IMR-90 (cell line): ENCODE results near the gene ZW10. TPM values are rescaled to one million over a fixed set of nuclear protein-coding genes. Genes with fewer than 3 reads are reported as not detected.

Experiments
- ATAC-seq: fragments of 200-7000 bp; cut with Tn5 transposase; 2 replicates; pipeline ENCODE4 v1.9.1; 2020; ENCODE audit warnings: low read depth, mild to moderate bottlenecking, moderate library complexity
- BruUV-seq: library from RNA; stranded (reverse); fragments of 400-500 nt; replicated peaks from 2 replicates; lab custom pipeline; 2021; lab: Mats Ljungman, UMichigan
- CTCF ChIA-PET: fragments of 300-600 bp; formaldehyde crosslinking; extraction: SDS; loops from one replicate; lab custom pipeline; 2021; ENCODE audit warnings: antibody characterized with exemption; lab: Yijun Ruan, JAX
- POLR2A ChIA-PET: fragments of 300-600 bp; sonication (Branson Sonifier 250); formaldehyde crosslinking; loops from one replicate; lab custom pipeline; 2022; ENCODE audit warnings: antibody characterized with exemption; ENCODE audit not compliant: unreplicated experiment; lab: Charles Lee
- DNase-seq: peaks from one replicate; pipeline ENCODE4 v3.0.0; 2013
- H2AFZ ChIP-seq: replicated peaks from 2 replicates; pipeline ENCODE3; 2013; ENCODE audit warnings: low read length, mild to moderate bottlenecking; ENCODE audit not compliant: poor library complexity
- H2AK5ac ChIP-seq: 2 replicates; pipeline ENCODE4 v1.6.1; 2013; ENCODE audit warnings: low read depth, low read length, inconsistent platforms
- H2AK9ac ChIP-seq: replicated peaks from 2 replicates; pipeline ENCODE3; 2013; ENCODE audit warnings: mild to moderate bottlenecking, low read depth, low read length, moderate library complexity; ENCODE audit not compliant: poor library complexity
- H2BK120ac ChIP-seq: 2 replicates; pipeline ENCODE4 v1.6.1; 2013; ENCODE audit warnings: low read depth, low read length, inconsistent platforms
- H2BK15ac ChIP-seq: 3 replicates; pipeline ENCODE4 v1.6.1; 2013; ENCODE audit warnings: low read depth, low read length, inconsistent platforms
- H2BK20ac ChIP-seq: 2 replicates; pipeline ENCODE4 v1.6.1; 2013; ENCODE audit warnings: low read depth, mild to moderate bottlenecking, inconsistent platforms, low read length, moderate library complexity
- H2BK5ac ChIP-seq: 2 replicates; pipeline ENCODE4 v1.6.1; 2013; ENCODE audit warnings: mild to moderate bottlenecking, low read depth, low read length, inconsistent platforms; ENCODE audit not compliant: poor library complexity, severe bottlenecking
- H3K14ac ChIP-seq: replicated peaks from 2 replicates; pipeline ENCODE4 v1.6.1; 2013; ENCODE audit warnings: low read depth, low read length, inconsistent platforms
- H3K18ac ChIP-seq: 2 replicates; pipeline ENCODE4 v1.6.1; 2013; ENCODE audit warnings: low read depth, low read length, control low read depth
- H3K23ac ChIP-seq: 2 replicates; pipeline ENCODE4 v1.6.1; 2013; ENCODE audit warnings: low read depth, low read length, inconsistent platforms
- H3K27ac ChIP-seq: 2 replicates; pipeline ENCODE4 v1.5.1; 2013; ENCODE audit warnings: mild to moderate bottlenecking, control low read depth, low read length; ENCODE audit not compliant: insufficient read depth
- H3K27me3 ChIP-seq: 2 replicates; pipeline ENCODE4 v1.6.1; 2013; ENCODE audit warnings: low read length; ENCODE audit not compliant: control insufficient read depth, insufficient read depth
- H3K36me3 ChIP-seq: 2 replicates; pipeline ENCODE4 v1.6.1; 2013; ENCODE audit warnings: low read length, mixed read lengths; ENCODE audit not compliant: control insufficient read depth, insufficient read depth
- H3K4ac ChIP-seq: 2 replicates; pipeline ENCODE4 v1.6.1; 2013; ENCODE audit warnings: low read depth, low read length, inconsistent platforms
- H3K4me1 ChIP-seq: 2 replicates; pipeline ENCODE4 v1.6.1; 2013; ENCODE audit warnings: low read length, mixed read lengths; ENCODE audit not compliant: control insufficient read depth, insufficient read depth
- H3K4me2 ChIP-seq: 2 replicates; pipeline ENCODE4 v1.6.1; 2013; ENCODE audit warnings: low read depth, mild to moderate bottlenecking, control low read depth, low read length, moderate library complexity
- H3K4me3 ChIP-seq: 2 replicates; pipeline ENCODE4 v1.5.1; 2013; ENCODE audit warnings: low read depth, mild to moderate bottlenecking, control low read depth, low read length, moderate library complexity; ENCODE audit not compliant: insufficient read depth
- H3K56ac ChIP-seq: 2 replicates; pipeline ENCODE4 v1.6.1; 2013; ENCODE audit warnings: low read length, inconsistent platforms; ENCODE audit not compliant: insufficient read depth; ENCODE audit errors: extremely low read depth
- H3K79me1 ChIP-seq, 2 experiments: 2 replicates each; pipeline ENCODE4 v1.6.1; 2013; ENCODE audit warnings: low read length in 2 of 2, inconsistent platforms in 1 of 2, low read depth in 1 of 2
- H3K9ac ChIP-seq: 2 replicates; pipeline ENCODE4 v1.6.1; 2013; ENCODE audit warnings: low read depth, low read length, control low read depth
- H3K9me1 ChIP-seq: 2 replicates; pipeline ENCODE4 v1.6.1; 2013; ENCODE audit warnings: low read length, inconsistent platforms; ENCODE audit not compliant: insufficient read depth
- H3K9me3 ChIP-seq: 2 replicates; pipeline ENCODE4 v1.6.1; 2013; ENCODE audit warnings: low read length; ENCODE audit not compliant: control insufficient read depth, insufficient read depth
- H4K20me1 ChIP-seq: 2 replicates; pipeline ENCODE4 v1.6.1; 2013; ENCODE audit warnings: low read length, inconsistent platforms; ENCODE audit not compliant: insufficient read depth
- H4K5ac ChIP-seq: 2 replicates; pipeline ENCODE4 v1.6.1; 2013; ENCODE audit warnings: mild to moderate bottlenecking, low read depth, low read length, control low read depth
- H4K8ac ChIP-seq, 2 experiments: 2 replicates each; pipeline ENCODE4 v1.6.1; 2013; ENCODE audit warnings: low read depth in 2 of 2, low read length in 2 of 2, control low read depth in 1 of 2, inconsistent platforms in 1 of 2
- H4K91ac ChIP-seq: 2 replicates; pipeline ENCODE4 v1.6.1; 2013; ENCODE audit warnings: low read depth, low read length, inconsistent platforms; ENCODE audit not compliant: insufficient read depth
- BHLHE40 ChIP-seq: fragments of 150-350 bp; IDR thresholded peaks from 2 replicates; pipeline ENCODE4 v1.6.1; 2016; ENCODE audit warnings: mild to moderate bottlenecking, low read depth, low read length
- CEBPB ChIP-seq: IDR thresholded peaks from 2 replicates; pipeline ENCODE4 v1.6.1; 2012; ENCODE audit warnings: low read depth, low read length, improper control_type of control experiment
- CHD1 ChIP-seq: IDR thresholded peaks from 2 replicates; pipeline ENCODE4 v1.6.1; 2012; ENCODE audit warnings: low read depth, low read length, improper control_type of control experiment
- CTCF ChIP-seq: conservative IDR thresholded peaks from 2 replicates; pipeline ENCODE4 v1.5.1; 2012; ENCODE audit warnings: mild to moderate bottlenecking, low read depth, low read length, improper control_type of control experiment
- FOS ChIP-seq: fragments of 150-350 bp; IDR thresholded peaks from 2 replicates; pipeline ENCODE4 v1.6.1; 2016; ENCODE audit warnings: low read depth, low read length
- MAFK ChIP-seq: IDR thresholded peaks from 2 replicates; pipeline ENCODE4 v1.6.1; 2012; ENCODE audit warnings: low read depth, low read length, improper control_type of control experiment
- MAZ ChIP-seq: IDR thresholded peaks from 2 replicates; pipeline ENCODE4 v1.6.1; 2012; ENCODE audit warnings: low read depth, mild to moderate bottlenecking, low read length, improper control_type of control experiment, moderate library complexity, borderline replicate concordance
- MXI1 ChIP-seq: IDR thresholded peaks from 2 replicates; pipeline ENCODE4 v1.6.1; 2012; ENCODE audit warnings: low read depth, mild to moderate bottlenecking, low read length, moderate library complexity, borderline replicate concordance
- NFE2L2 ChIP-seq: fragments of 150-350 bp; IDR thresholded peaks from 2 replicates; pipeline ENCODE4 v1.6.1; 2016; ENCODE audit warnings: low read depth, mild to moderate bottlenecking, low read length
- POLR2A ChIP-seq: IDR thresholded peaks from 2 replicates; pipeline ENCODE4 v1.6.1; 2012; ENCODE audit warnings: mild to moderate bottlenecking, low read depth, low read length
- RAD21 ChIP-seq: IDR thresholded peaks from 2 replicates; pipeline ENCODE4 v1.6.1; 2012; ENCODE audit warnings: low read length, improper control_type of control experiment
- RCOR1 ChIP-seq: IDR thresholded peaks from 2 replicates; pipeline ENCODE4 v1.6.1; 2012; ENCODE audit warnings: mild to moderate bottlenecking, low read length, improper control_type of control experiment; ENCODE audit not compliant: insufficient replicate concordance
- RFX5 ChIP-seq: IDR thresholded peaks from 2 replicates; pipeline ENCODE4 v1.8.0; 2012; ENCODE audit warnings: low read depth, mild to moderate bottlenecking, low read length, moderate library complexity
- SMC3 ChIP-seq: fragments of 150-350 bp; IDR thresholded peaks from 2 replicates; pipeline ENCODE4 v1.6.1; 2016; ENCODE audit warnings: low read depth, mild to moderate bottlenecking, antibody characterized with exemption, low read length, moderate library complexity
- USF2 ChIP-seq: fragments of 150-350 bp; IDR thresholded peaks from 2 replicates; pipeline ENCODE4 v1.6.1; 2017; ENCODE audit warnings: mild to moderate bottlenecking, antibody characterized with exemption, low read length, low read depth
- WGBS, 2 experiments: methylation state at CpG; one replicate each; pipeline versions ENCODE4 v1.1.5 to v1.1.7; 2013; ENCODE audit warnings: missing lambda C conversion rate in 2 of 2; ENCODE audit not compliant: insufficient read length in 1 of 2; ENCODE audit errors: extremely low coverage in 2 of 2; 5-methylcytosine and 5-hydroxymethylcytosine counted together
- dilution Hi-C: fragments of 300-500 bp; cut with HindIII; formaldehyde crosslinking; loops from one replicate; pipeline ENCODE4 v1.14.3; 2018; ENCODE audit warnings: low sequenced_read_pairs; ENCODE audit not compliant: unreplicated experiment
- in situ Hi-C: fragments of 300-500 bp; cut with MboI; formaldehyde crosslinking; loops from 3 replicates; pipeline ENCODE4 v1.14.3; 2019; ENCODE audit warnings: low sequenced_read_pairs, inconsistent platforms, mixed read lengths
- intact Hi-C: fragments of 100-400 bp; cut with micrococcal nuclease; formaldehyde crosslinking; loops from 2 replicates; pipeline ENCODE4 v1.10.0; 2022
- polyA plus RNA-seq, 3 experiments: library from polyadenylated mRNA; depleted of rRNA; stranded (reverse); fragments of >200 nt; gene quantifications; 2 replicates each; pipeline ENCODE4 v1.2.3, GENCODE V29; 2012; ENCODE audit warnings: low replicate concordance in 1 of 3
- total RNA-seq: library from RNA; depleted of rRNA; stranded (reverse); fragments of >200 nt; gene quantifications from 2 replicates; pipeline ENCODE4 v1.2.3, GENCODE V29; 2012
- TF ChIP-seq, protein P1 (sequence below): fragments of 150-350 bp; IDR thresholded peaks from 2 replicates; pipeline ENCODE4 v1.6.1; 2016; ENCODE audit warnings: low read depth, mild to moderate bottlenecking, low read length, moderate library complexity, borderline replicate concordance

The ZW10 gene
- total and polyA plus RNA-seq, 2 of the 4 experiments (the other 2 are of a cell fraction): 10.3 to 30.6 TPM

- 0 out of 2 replicates have a peak overlapping the region, but pooled peaks have one; percentile 37 for H3K23ac ChIP-seq
- ChIA-PET CTCF (interaction anchor here (0.6 to 2.9 kb wide), 6 partner anchors 10 to 424 kb away, joined by 3 to 19 read pairs (median 5); no protein-coding TSS in a partner anchor), POLR2A (no interaction called here)
- no peak overlapping the region for H2BK15ac ChIP-seq
- intact Hi-C loops (no loop called here), in situ Hi-C loops (no loop called here), dilution Hi-C loops (no loop called here)
- H3K27ac ChIP-seq: no peak overlapping the region
- peaks cover 4% of the 10 kb centered on the region; the same call in 1 of the 2 replicates for H3K4me1 ChIP-seq
- H2BK120ac ChIP-seq: no peak overlapping the region
- H2AK5ac ChIP-seq: no peak overlapping the region; the same call in 1 of the 2 replicates
- DNase-seq (peak; percentile 11), ATAC-seq (peak; percentile 47)
- no peak overlapping the region for H2AK9ac ChIP-seq
- H3K27me3 ChIP-seq: no peaks in the 10 kb centered on the region
- H3K36me3 ChIP-seq: peaks cover 4% of the 10 kb centered on the region; the same call in 1 of the 2 replicates
- H4K20me1 ChIP-seq: no peaks in the 10 kb centered on the region
- H4K5ac ChIP-seq: no peak overlapping the region
- no peak overlapping the region for H3K56ac ChIP-seq
- no peak overlapping the region for H3K4me3 ChIP-seq
- TF ChIP-seq CEBPB (no peak), MAZ (no peak), USF2 (no peak), SMC3 (no peak), CHD1 (no peak), RCOR1 (no peak), MXI1 (no peak), NFE2L2 (no peak), POLR2A (no peak), MAFK (no peak), CTCF (no peak), RFX5 (no peak), BHLHE40 (no peak), FOS (no peak), RAD21 (no peak)
- TF ChIP-seq, protein P1, sequence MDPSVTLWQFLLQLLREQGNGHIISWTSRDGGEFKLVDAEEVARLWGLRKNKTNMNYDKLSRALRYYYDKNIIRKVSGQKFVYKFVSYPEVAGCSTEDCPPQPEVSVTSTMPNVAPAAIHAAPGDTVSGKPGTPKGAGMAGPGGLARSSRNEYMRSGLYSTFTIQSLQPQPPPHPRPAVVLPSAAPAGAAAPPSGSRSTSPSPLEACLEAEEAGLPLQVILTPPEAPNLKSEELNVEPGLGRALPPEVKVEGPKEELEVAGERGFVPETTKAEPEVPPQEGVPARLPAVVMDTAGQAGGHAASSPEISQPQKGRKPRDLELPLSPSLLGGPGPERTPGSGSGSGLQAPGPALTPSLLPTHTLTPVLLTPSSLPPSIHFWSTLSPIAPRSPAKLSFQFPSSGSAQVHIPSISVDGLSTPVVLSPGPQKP: no peak
- H3K79me1 ChIP-seq: no peaks in the 10 kb centered on the region
- H3K18ac ChIP-seq: no peak overlapping the region
- peaks cover 10% of the 10 kb centered on the region; the same call in 1 of the 2 replicates for H3K9me1 ChIP-seq
- no peak overlapping the region for H3K4ac ChIP-seq
- no peak overlapping the region for H2BK20ac ChIP-seq
- no peak overlapping the region for H3K9ac ChIP-seq
- peak overlapping the region; percentile 25 for H2AFZ ChIP-seq
- peak overlapping the region; percentile 66; the same call in 1 of the 2 replicates for H3K14ac ChIP-seq
- H4K91ac ChIP-seq: no peak overlapping the region
- no peak overlapping the region for H3K4me2 ChIP-seq
- 89% methylated on average over 3 of the region's 5 CpGs; no CpG with 5 or more reads in 1 of the 2 experiments for WGBS, 2 experiments
- no TSS peak for BruUV-seq
- H3K9me3 ChIP-seq: no peaks in the 10 kb centered on the region
- no peak overlapping the region for H4K8ac ChIP-seq
- H2BK5ac ChIP-seq: no peak overlapping the region
Observed at GRCh38 chr11:113729456-113729855, 44.0 kb downstream of the ZW10 start.
